K562 (cell line): ENCODE data around the gene BNIPL. TPM values are rescaled to one million over a fixed set of nuclear protein-coding genes. Genes with fewer than 3 reads are reported as not detected.

Experiments
- ARID1B ChIP-seq: fragments of 450-650 bp; IDR thresholded peaks from 2 replicates; pipeline ENCODE4 v1.6.1; 2016; ENCODE audit warnings: antibody characterized with exemption, mild to moderate bottlenecking, inconsistent platforms
- BCL6 ChIP-seq: fragments of 250-450 bp; sonication (Bioruptor Pico); IDR thresholded peaks from 2 replicates; pipeline ENCODE4 v1.4.0; 2020
- BDP1 ChIP-seq: IDR thresholded peaks from 3 replicates; pipeline ENCODE4 v1.6.1; 2011; ENCODE audit not compliant: insufficient read length, insufficient read depth
- GABPB1 ChIP-seq: sonication (generic); formaldehyde crosslinking; IDR thresholded peaks from 2 replicates; pipeline ENCODE4 v1.8.0; 2022; ENCODE audit warnings: mild to moderate bottlenecking, missing genetic modification reagents
- HNRNPK ChIP-seq: fragments of 200-400 bp; formaldehyde crosslinking; IDR thresholded peaks from one replicate; pipeline ENCODE4 v1.6.1; 2018; ENCODE audit warnings: mild to moderate bottlenecking, low read depth, low read length; ENCODE audit not compliant: poor library complexity, severe bottlenecking
- LEF1 ChIP-seq: fragments of 450-650 bp; IDR thresholded peaks from 2 replicates; pipeline ENCODE4 v1.6.1; 2016; ENCODE audit warnings: mild to moderate bottlenecking
- RBM17 ChIP-seq: fragments of 200-400 bp; formaldehyde crosslinking; IDR thresholded peaks from 2 replicates; pipeline ENCODE4 v1.6.1; 2017; ENCODE audit warnings: low read depth, mild to moderate bottlenecking, low read length, borderline replicate concordance
- SLC30A9 ChIP-seq: fragments of 250-450 bp; sonication (Bioruptor Pico); IDR thresholded peaks from 2 replicates; pipeline ENCODE4 v1.8.0; 2022; ENCODE audit warnings: mild to moderate bottlenecking, moderate library complexity
- WHSC1 ChIP-seq: IDR thresholded peaks from one replicate; pipeline ENCODE4 v1.6.1; 2012; ENCODE audit warnings: low read length, control low read depth, inconsistent platforms
- ZNF354B ChIP-seq: fragments of 250-450 bp; sonication (Bioruptor Pico); IDR thresholded peaks from 2 replicates; pipeline ENCODE4 v1.4.0; 2020
- ZNF407 ChIP-seq: fragments of 450-650 bp; IDR thresholded peaks from 2 replicates; pipeline ENCODE4 v1.6.1; 2016; ENCODE audit warnings: low read depth
- polyA plus RNA-seq, 8 experiments: library from polyadenylated mRNA; depleted of rRNA in 4 of 8; stranded (reverse) in 5 of 8; unstranded in 3 of 8; fragments of >200 nt; fragmentation: Nextera tagmentation in 2 of 8; fragmentation: Illumina TruSeq in 1 of 8; extraction: Ambion mirVana in 2 of 8; extraction: Trizol in 1 of 8; gene quantifications; 2 replicates each; pipeline versions ENCODE4 v1.2.1 to v1.2.3, GENCODE V29; 2011 to 2014; ENCODE audit warnings: inconsistent platforms in 1 of 8, missing spikeins in 1 of 8
- total RNA-seq, 7 experiments: library from RNA; depleted of rRNA in 6 of 7; stranded (reverse); fragments of >200 nt in 6 of 7; fragmentation: Illumina TruSeq in 2 of 7; extraction: Trizol in 2 of 7; gene quantifications; 2 replicates each; pipeline versions ENCODE4 v1.2.1 to v1.2.3, GENCODE V29; 2011 to 2021; ENCODE audit warnings: low replicate concordance in 1 of 7

Gene BNIPL
- total and polyA plus RNA-seq, 9 of the 15 experiments (the other 6 are each of a cell fraction or from before 2014, with no cell fraction given) = 0.08 to 1.4 (median 0.68) TPM

GRCh38 chr1:151008244-151009205 lies 27.9 kb upstream of the BNIPL start, which contains the start of gene PRUNE1 (continued):
- TF ChIP-seq RBM17 (no peak), LEF1 (no peak), GABPB1 (peak; percentile 81), WHSC1 (no peak), BDP1 (no peak), ARID1B (no peak), BCL6 (CRISPR knock-in tag) (no peak), ZNF354B (CRISPR knock-in tag) (no peak), HNRNPK (no peak), SLC30A9 (CRISPR knock-in tag) (no peak), ZNF407 (no peak)
